ENCODE results near the gene WEE2. TPM values are rescaled to one million over a fixed set of nuclear protein-coding genes. Genes with fewer than 3 reads are reported as not detected.

WEE2 gene
- total RNA-seq, 2 experiments from 2014 or later, result 0.08 to 0.14 TPM

DNA sequence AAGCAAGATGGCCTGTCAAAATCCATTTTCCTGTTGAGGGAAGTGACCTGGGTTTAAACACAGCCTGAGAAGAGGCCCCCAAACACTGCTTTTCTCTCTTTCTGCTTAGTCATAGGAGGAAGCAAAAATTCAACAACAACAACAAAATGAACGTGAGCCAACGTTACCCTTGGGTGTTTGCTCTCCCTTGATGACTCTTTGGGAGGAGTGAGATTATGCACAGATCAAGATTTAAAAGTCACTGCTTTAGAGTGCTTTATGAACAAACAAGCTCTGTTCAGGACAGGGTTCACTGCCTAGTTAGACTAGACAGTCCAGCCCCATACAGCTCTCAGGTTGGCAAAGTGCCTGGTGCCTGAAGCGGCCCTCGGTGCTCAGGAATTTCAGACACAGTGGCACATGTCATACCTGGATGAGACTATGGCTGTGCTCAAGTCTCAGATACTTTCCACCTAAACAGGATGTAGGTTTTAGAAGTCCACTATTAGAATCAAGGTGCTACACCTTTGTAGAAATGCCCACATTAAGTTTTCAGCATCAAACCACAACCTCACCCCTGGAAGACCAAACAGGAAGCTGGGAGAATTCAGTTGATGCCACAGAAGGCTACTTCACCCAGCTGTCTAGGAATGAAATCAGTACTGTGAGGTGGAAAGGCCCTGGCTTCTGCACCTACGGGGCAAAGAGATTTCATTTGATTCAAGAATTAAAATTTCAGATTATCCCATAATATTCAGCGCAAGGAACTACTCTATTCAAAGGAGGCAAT lies 44.9 kb upstream of the WEE2 start:
- H3K27ac ChIP-seq (ENCODE audit: low read depth in 1 of 2, low read length in 2 of 2), result no peak overlapping the region
- DNase-seq (no peak), ATAC-seq (ENCODE audit: poor library complexity) (no peak)
- peaks cover 74% of the 10 kb centered on the region for H3K36me3 ChIP-seq (ENCODE audit: insufficient read depth, low read length)
- no peaks in the 10 kb centered on the region for H3K27me3 Mint-ChIP-seq
- no peaks in the 10 kb centered on the region for H3K27me3 ChIP-seq (ENCODE audit: control insufficient read depth in 1 of 2, insufficient read depth in 2 of 2, low read length in 2 of 2)
- intact Hi-C loops (cut with DNase I, micrococcal nuclease), result no loop called here
- ChIA-PET CTCF (no interaction called here), POLR2A (interaction anchor here (2.3 kb wide), 1 partner anchor 38 kb away, joined by 6 read pairs; the partner anchor contains the start of gene DENND11)
- H3K36me3 Mint-ChIP-seq (ENCODE audit: low read depth), result peaks cover 87% of the 10 kb centered on the region
- H3K4me1 Mint-ChIP-seq (ENCODE audit: low read depth), result peaks cover 5% of the 10 kb centered on the region
- no peak overlapping the region for H3K4me3 ChIP-seq (ENCODE audit: low read length)
- peak overlapping the region; percentile 55 for H3K27ac Mint-ChIP-seq
- TF ChIP-seq, protein P1, sequence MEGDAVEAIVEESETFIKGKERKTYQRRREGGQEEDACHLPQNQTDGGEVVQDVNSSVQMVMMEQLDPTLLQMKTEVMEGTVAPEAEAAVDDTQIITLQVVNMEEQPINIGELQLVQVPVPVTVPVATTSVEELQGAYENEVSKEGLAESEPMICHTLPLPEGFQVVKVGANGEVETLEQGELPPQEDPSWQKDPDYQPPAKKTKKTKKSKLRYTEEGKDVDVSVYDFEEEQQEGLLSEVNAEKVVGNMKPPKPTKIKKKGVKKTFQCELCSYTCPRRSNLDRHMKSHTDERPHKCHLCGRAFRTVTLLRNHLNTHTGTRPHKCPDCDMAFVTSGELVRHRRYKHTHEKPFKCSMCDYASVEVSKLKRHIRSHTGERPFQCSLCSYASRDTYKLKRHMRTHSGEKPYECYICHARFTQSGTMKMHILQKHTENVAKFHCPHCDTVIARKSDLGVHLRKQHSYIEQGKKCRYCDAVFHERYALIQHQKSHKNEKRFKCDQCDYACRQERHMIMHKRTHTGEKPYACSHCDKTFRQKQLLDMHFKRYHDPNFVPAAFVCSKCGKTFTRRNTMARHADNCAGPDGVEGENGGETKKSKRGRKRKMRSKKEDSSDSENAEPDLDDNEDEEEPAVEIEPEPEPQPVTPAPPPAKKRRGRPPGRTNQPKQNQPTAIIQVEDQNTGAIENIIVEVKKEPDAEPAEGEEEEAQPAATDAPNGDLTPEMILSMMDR (IDR thresholded peaks at IDR 0.05), result no peak
- H3K9me3 ChIP-seq (ENCODE audit: control insufficient read depth in 1 of 2, insufficient read depth in 1 of 2, low read length in 2 of 2), result no peaks in the 10 kb centered on the region
- no peaks in the 10 kb centered on the region for H3K9me3 Mint-ChIP-seq
- H3K4me1 ChIP-seq (ENCODE audit: insufficient read depth, low read length), result no peaks in the 10 kb centered on the region
- no peak overlapping the region for H3K4me3 Mint-ChIP-seq

DNA sequence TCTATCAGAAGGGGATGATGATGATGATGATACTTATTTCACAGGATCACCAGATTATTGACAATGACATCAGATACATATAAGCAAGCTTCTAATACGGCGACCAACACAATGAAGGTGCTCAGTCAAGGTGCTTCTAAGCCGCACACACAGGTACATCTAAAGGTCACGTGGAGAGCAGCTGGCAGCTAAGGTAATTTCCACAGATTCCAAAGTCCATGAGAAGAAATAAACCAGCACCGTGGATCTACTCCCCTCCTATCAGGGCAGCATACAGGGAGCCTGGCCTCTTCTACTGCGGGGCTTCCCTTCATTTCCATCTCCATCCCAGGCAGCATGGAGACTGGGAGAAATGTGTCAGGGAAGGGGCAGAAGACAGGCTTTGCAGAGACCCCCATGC lies 43.7 kb upstream of the WEE2 start:
- H3K4me3 ChIP-seq (ENCODE audit: low read length), result no peak overlapping the region
- no peaks in the 10 kb centered on the region for H3K9me3 Mint-ChIP-seq
- no peak for DNase-seq
- H3K27me3 Mint-ChIP-seq, result no peaks in the 10 kb centered on the region
- H3K36me3 ChIP-seq (ENCODE audit: insufficient read depth, low read length), result peaks cover 64% of the 10 kb centered on the region
- H3K9me3 ChIP-seq (ENCODE audit: control insufficient read depth in 1 of 2, insufficient read depth in 1 of 2, low read length in 2 of 2), result no peaks in the 10 kb centered on the region
- peaks cover 5% of the 10 kb centered on the region for H3K4me1 Mint-ChIP-seq (ENCODE audit: low read depth)
- intact Hi-C loops (cut with DNase I, micrococcal nuclease), result no loop called here
- ATAC-seq (ENCODE audit: poor library complexity), result no peak
- CTCF ChIA-PET, result no interaction called here
- POLR2A ChIA-PET, result interaction anchor here (2.3 kb wide), 1 partner anchor 37 kb away, joined by 6 read pairs; the partner anchor contains the start of gene DENND11
- H3K4me3 Mint-ChIP-seq, result no peak overlapping the region
- H3K27me3 ChIP-seq (ENCODE audit: control insufficient read depth in 1 of 2, insufficient read depth in 2 of 2, low read length in 2 of 2), result no peaks in the 10 kb centered on the region
- H3K4me1 ChIP-seq (ENCODE audit: insufficient read depth, low read length), result no peaks in the 10 kb centered on the region
- no peak overlapping the region for H3K27ac ChIP-seq (ENCODE audit: low read depth in 1 of 2, low read length in 2 of 2)
- peaks cover 89% of the 10 kb centered on the region for H3K36me3 Mint-ChIP-seq (ENCODE audit: low read depth)
- TF ChIP-seq, protein P1 (IDR thresholded peaks at IDR 0.05), result no peak
- peak overlapping the region; percentile 18 for H3K27ac Mint-ChIP-seq

DNA sequence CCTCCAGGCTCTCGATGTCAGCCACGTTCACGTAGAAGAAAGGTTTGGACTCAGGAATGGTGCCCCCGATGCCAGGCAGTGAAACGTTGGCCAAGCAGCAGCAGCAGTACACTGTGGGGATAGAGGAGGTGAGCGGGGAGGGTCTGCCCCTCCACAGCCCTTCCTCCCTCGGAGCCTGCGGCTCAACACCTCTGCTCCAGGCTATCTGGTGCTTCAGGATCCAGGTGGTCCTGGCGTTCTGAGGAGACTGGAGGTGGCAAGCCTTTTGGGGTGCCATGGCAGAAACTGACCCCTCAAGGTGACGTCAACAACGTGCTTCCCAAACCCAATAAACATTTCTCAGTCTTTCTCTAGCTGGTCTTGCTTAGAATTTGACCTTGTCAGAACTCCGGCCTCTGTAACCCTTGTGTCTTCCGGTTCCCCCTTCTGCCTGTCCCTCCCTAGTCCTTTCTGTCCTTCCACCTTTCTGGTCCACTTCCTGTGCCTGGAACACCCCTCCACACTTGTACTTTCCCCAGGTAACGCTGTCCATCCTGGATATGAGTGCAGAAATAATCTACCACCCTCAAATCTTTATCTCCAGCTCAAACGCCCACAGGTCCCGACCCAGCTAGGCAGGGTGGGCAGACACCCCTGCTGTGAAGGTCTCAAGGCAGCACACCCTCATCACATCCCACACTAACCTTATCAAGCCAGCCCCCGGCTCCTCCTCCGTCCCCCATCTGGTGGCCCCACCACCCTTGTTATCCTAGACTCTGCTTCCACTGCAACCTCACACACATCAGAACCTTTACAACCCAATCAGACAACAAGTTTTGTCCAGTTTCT lies 42.7 kb upstream of the WEE2 start:
- no peaks in the 10 kb centered on the region for H3K9me3 Mint-ChIP-seq
- H3K27me3 ChIP-seq (ENCODE audit: control insufficient read depth in 1 of 2, insufficient read depth in 2 of 2, low read length in 2 of 2), result no peaks in the 10 kb centered on the region
- H3K4me1 Mint-ChIP-seq (ENCODE audit: low read depth), result peaks cover 5% of the 10 kb centered on the region
- H3K4me1 ChIP-seq (ENCODE audit: insufficient read depth, low read length), result no peaks in the 10 kb centered on the region
- ATAC-seq (ENCODE audit: poor library complexity) (no peak), DNase-seq (no peak)
- no peaks in the 10 kb centered on the region for H3K27me3 Mint-ChIP-seq
- H3K27ac ChIP-seq (ENCODE audit: low read depth in 1 of 2, low read length in 2 of 2), result no peak overlapping the region
- peak overlapping the region; percentile 21 for H3K27ac Mint-ChIP-seq
- H3K4me3 ChIP-seq (ENCODE audit: low read length), result no peak overlapping the region
- ChIA-PET CTCF (interaction anchor here (0.6 kb wide), 1 partner anchor 82 kb away, joined by 3 read pairs; no protein-coding TSS in a partner anchor), POLR2A (interaction anchor here (0.9 kb wide), 1 partner anchor 73 kb away, joined by 4 read pairs; the partner anchor contains the start of gene SSBP1)
- H3K9me3 ChIP-seq (ENCODE audit: control insufficient read depth in 1 of 2, insufficient read depth in 1 of 2, low read length in 2 of 2), result no peaks in the 10 kb centered on the region
- H3K4me3 Mint-ChIP-seq, result no peak overlapping the region
- H3K36me3 Mint-ChIP-seq (ENCODE audit: low read depth), result peaks cover 85% of the 10 kb centered on the region
- TF ChIP-seq, protein P1 (IDR thresholded peaks at IDR 0.05), result no peak
- intact Hi-C loops (cut with DNase I, micrococcal nuclease), result no loop called here
- peaks cover 57% of the 10 kb centered on the region for H3K36me3 ChIP-seq (ENCODE audit: insufficient read depth, low read length)
